Effector CD8-positive, alpha-beta T cell (primary cell): ENCODE results near the gene NOL12.

Experiments used
- DNase-seq: peaks from one replicate; lab custom pipeline; 2025; lab: John Stamatoyannopoulos, UW

Gene NOL12

DNA sequence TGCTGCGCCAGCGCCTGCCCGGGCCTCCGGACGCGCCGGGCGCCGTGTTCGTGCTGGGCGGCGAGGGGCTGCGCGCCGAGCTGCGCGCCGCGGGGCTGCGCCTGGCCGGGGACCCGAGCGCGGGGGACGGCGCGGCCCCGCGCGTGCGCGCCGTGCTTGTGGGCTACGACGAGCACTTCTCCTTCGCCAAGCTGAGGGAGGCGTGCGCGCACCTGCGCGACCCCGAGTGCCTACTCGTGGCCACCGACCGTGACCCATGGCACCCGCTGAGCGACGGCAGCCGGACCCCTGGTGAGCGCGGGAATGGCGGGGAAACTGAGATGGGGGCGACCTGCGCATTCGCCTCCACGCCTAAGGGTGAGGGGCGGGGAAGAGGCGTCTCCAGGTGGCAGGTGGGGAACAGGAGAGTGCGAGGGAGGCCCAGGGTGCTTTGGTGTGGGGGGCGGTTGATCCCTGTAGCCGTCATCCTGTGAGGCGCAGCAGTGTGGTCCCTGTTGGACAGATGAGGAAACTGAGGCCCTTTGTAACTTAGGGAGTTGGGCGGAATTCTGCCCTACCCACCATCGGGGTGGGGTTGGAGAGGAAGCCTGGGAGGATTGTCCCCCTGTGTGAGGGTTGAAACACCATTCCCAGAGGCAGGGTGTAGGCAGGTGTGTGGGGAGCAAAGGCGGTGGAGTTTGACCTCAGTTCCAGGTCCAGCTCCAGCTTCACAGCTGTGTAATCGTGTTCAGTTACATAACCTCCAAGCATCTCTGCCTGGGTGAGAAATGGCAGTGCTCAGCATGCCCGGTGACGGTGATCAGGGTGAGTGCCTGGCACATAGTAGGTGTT, 26.9 kb upstream of the NOL12 start:
- no peak for DNase-seq

DNA sequence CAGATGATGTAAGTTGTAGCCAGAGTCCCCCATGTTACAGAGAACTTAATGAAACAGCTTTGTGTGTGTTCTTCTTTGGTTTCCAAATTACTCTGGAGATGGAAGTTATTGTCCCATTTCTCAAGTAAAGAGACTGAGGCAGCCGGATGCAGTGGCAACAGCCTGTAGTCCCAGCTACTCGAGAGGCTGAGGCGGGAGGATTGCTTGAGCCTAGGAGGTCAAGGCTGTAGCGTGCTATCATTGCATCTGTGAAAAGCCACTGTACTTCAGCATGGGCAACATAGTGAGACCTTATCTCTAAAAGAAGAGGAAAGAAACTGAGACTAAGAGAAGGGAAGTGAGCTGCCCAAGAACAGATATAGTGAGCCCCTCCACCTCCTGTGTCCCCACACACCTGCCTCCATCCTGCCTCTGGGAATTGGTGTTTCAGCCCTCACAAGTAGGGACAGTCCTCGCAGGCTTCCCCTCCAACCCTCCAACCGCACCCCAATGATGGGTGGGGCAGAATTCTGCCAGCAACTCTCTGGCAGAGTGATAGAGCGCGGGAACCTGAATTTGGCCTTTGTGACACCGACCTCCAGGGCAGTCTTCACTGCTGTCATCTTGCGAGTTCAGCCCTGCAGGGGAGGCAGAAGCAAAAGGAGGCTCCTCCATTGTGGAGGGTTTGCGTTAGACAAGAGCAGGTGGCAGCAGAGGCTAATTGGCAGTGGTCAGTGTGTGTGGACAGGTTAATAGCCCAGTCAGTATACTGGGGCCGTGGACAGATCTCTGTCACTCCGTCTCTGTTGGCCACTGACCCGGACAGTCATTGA, 26.0 kb upstream of the NOL12 start:
- DNase-seq, result no peak

DNA sequence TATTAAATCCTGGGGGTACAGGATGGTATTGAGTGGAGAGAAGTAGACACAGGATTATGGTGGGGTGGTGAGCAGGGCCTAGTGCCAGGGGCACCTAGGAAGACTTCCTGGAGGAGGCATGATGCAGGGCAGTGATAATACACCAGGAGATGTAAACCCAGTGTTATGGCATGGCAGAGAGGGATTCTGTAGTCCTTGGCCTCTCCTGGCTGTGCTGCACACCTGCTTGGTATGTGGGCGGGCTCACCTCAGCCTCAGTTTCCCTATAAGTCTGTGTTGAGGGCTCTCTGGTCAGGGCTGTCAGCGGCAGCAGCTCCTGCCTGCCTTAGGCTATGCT, 25.5 kb upstream of the NOL12 start:
- DNase-seq, result no peak

DNA sequence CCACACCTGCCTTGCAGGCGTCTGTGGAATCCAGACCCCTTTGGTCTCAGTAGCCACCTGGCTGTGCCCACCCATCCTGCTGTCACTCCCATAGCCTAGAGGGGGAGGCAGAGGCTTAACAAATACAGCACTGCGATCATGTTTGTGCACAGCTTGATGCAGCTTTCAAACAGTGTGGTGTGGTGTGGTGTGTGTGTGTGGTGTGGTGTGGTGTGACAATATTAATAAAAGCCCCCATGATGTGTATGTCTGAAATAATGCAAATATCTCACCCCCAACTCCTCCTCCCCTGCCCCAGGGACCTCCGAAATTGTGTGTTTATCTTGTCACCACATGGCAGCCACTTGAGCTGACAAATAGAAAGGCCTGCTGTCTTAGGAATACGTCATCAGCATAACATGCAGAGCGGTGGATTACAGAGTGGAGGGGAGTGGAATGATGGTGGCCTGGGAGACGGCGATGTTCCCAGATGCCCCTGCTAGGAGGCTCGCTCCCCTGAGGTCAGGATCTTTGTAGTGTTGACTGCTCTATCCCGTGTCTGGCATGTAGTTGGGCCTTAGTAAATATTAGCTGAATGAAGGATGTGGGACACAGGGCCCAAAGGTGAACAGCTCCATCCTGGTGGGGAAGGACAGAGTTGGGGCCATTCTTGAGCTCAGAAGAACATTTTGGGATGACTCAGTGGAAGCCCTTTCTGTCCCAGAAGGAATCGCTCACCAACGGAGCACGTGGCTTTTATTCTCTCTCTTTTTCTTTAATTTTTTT, 24.8 kb upstream of the NOL12 start:
- DNase-seq, result no peak

DNA sequence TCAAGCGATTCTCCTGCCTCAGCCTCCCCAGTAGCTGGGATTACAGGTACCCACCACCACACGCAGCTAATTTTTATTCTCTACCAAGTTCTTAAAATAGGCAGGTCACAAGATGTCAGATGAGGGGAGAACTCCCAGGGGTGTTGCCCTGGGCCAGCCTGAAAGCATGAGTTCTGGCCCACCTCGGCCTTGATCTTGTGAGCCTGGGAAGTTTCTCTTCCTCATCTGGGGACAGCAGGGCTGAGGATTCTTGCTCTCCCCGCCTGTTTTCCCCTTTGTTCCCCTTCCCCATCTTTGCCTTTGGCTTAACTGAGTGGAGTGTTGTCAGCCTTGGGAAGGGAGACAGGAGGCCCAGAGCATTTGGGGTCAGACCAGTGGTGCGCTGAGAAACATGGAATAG, 24.1 kb upstream of the NOL12 start:
- no peak for DNase-seq

DNA sequence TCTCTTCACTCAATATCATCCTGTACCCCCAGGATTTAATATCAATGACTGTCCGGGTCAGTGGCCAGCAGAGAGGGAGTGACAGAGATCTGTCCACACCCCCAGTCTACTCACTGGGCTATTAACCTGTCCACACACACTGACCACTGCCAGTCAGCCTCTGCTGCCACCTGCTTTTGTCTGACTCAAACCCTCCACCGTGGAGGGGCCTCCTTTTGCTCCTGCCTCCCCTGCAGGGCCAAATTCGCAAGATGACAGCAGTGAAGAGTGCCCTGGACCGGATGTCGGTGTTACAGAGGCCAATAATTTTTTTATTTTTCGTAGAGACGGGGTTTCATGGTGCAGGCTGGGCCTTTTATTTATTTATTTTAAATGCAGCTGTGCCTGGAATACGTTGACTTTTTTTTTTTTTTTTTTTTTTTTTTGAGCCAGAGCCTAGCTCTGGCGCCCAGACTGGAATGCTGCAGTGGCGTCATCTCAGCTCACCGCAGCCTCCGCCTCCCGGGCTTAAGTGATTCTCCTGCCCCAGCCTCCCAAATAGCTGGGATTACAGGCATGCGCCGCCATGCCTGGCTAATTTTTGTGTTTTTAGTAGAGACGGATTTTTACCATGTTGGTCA, 22.5 kb upstream of the NOL12 start:
- no peak for DNase-seq

DNA sequence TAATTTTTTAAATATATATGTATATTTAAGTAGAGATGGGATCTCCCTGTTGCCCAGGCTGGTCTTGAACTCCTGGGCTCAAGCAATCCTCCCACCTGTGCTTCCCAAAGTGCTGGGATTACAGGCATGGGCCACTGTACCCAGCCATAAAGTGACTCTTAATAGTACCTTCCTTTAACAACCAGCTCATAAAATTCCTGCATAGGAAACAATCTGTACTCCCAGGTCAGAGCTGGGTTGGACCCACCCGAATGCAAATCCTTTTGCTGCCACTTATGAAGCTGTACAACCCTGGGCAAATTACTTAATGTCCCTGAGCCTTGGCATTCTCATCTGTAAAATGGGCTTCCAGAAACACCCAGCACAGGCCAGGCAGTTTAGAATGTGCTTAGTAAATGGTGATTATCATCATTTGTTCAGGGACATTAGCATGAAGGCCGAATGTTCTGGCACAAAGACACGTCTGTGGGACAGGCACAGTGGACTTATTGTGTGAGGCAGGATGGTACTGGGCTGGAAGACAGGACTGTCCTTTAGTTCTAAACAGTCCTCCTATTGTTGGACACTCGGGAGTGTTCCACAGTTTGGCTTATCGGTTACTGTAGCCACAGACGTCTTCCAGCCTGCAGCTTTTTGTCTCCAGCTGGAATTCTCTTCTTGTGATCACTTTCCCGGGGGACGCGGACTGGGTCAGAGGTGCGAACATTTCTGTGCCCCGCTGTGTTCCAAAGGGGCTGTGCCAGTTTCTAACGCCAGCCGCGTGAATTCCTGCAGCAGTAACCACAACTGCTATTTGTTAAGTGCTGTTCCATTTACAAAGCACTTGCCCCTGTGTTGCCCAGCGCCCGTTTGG, 21.7 kb upstream of the NOL12 start:
- no peak for DNase-seq

DNA sequence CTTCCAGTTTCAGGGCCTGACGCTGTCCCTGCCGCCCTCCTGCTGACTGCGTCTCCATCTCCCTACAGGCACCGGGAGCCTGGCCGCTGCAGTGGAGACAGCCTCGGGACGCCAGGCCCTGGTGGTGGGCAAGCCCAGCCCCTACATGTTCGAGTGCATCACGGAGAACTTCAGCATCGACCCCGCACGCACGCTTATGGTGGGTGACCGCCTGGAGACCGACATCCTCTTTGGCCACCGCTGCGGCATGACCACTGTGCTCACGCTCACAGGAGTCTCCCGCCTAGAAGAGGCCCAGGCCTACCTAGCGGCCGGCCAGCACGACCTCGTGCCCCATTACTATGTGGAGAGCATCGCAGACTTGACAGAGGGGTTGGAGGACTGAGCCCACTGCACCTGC, 20.7 kb upstream of the NOL12 start:
- no peak for DNase-seq

DNA sequence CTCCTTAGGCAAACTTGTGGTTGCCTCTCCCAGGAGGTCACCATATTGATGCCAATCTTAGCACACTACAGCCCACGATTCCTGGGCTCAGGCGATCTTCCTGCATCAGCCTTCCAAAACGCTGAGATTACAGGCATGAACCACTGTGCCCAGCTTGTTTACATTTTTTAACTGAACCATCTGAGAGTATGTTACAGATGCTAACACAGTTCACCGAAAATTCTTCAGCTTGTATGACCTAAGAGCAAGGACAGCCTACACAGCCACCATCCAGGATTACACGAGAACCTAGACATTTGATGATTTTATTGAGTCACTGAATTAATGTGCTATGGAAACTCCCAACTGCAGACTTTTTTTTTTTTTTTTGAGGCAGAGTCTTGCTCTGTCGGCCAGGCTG, 16.6 kb upstream of the NOL12 start:
- DNase-seq, result no peak

DNA sequence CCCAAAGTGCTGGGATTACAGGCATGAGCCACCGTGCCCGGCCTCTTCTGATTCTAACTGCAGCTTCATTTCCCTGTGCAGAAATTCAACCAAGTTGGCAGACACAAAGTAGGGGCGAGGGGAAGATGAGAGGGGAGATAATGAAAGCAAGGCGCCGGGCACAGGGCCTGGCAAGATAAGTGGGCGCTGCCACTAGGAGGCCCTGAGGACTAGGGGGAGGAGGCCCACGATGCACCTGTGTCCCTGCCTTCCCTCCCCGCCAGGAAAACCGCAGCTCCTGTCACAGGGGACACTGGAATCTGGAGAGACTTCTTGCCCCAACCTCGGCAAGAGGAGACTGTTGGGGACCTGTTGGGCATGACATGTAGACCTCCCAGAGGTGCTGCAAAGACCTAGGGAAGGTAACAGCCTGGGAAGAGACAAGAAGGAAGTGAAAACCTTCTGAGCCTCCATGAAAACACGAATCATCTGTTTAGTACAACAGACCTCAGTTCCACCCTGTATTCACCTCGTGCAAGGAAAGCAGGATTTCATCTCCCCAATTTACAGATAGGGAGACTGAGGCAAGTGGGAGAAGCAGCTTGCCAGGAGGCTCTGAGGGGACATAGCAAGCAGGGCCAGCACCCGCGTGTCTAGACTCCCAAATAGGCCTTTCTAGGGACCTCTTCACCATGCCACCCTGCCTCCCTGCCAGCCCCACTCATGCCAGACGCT, 13.8 kb upstream of the NOL12 start:
- peak; percentile 20 for DNase-seq

DNA sequence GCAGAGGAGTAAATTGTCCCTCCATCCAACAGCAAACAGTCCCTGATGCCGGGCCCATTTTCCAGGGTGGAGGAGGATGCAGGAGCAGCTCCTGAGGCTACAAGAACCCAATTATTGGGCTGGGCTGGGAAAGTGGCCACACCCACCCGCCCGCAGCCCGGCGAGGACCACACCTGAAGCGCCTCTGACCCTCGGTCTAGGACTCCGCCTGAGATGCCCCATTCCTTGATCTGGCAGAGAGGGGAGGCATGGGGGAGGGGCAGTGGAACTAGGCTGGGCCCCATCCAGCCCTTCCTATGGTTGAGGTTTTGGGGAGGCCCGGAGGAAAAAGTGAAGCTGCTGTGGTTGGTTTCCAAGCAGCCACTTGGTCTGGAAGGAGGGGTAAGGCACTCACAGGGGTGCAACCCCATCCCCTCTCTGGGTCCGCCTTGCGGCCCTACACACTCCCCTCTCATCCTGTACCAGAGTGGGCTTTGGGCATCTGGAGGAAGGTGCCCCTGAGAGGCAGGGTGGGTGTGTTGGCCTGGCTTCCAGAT, 13.2 kb upstream of the NOL12 start:
- no peak for DNase-seq

DNA sequence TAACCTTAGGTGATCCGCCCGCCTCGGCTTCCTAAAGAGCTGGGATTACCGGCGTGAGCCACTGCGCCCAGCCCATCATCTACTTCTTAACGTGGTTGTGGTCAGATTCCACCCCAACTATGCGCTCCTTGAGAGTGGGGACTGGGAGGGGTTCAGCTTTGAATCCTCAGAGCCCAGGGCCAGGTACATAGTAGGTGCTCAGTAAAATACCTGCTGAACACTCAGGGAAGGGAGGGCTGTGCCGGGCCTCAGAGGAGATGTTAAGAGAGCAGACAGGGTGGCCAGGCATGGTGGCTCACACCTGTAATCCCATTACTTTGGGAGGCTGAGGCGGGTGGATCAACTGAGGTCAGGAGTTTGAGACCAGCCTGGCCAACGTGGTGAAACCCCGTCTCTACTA, 11.9 kb upstream of the NOL12 start:
- no peak for DNase-seq

DNA sequence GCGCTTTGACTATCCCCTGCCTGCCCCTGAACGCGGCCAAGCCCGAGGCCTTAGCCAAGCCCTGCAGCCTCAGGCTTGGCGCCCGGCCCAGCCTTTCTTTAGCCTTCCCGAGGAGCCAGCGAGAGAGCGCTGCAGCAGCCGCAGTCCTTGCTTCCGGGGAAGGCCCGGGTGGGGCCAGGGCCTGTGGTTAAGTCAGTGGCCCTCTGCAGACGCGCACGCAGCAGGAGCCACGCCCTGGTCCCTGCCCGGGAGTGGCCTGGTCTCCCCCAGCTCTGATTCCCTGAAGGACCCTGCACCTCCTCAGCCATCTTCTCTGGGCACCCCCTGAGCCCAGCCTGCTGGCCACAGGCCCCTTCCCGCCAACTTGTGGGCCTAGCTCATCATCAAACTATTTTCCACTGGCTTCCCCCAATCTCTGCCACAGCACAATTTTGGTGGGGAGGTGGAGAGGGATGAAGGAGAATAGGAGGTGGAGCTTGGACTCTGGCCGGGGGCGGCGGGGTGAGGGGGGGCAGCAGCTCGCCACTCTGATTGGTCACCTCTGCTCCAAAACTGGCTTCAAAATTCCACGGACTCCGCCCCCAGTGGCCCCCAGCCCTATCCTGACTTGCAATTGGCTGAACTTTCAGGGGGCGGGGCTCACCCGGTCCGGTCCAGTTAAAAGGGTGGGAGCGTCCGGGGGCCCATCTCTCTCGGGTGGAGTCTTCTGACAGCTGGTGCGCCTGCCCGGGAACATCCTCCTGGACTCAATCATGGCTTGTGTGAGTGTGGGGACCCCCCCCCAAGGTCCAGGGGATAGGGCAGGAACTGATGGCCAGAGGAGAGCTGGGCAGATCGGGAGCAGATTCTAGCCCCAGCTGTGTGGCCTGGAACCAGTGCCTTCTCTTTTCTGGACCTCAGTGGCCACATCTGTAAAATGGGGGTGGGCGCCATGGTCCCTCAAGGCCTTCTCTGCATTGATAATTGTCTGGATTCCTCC, 10.9 kb upstream of the NOL12 start, which contains the start of gene LGALS1:
TSS of gene LGALS1 (plus strand) at position 686 of the 979 bp plus-strand sequence. CDS start at position 753, 67 bp downstream.
- DNase-seq, result peak; percentile 22

DNA sequence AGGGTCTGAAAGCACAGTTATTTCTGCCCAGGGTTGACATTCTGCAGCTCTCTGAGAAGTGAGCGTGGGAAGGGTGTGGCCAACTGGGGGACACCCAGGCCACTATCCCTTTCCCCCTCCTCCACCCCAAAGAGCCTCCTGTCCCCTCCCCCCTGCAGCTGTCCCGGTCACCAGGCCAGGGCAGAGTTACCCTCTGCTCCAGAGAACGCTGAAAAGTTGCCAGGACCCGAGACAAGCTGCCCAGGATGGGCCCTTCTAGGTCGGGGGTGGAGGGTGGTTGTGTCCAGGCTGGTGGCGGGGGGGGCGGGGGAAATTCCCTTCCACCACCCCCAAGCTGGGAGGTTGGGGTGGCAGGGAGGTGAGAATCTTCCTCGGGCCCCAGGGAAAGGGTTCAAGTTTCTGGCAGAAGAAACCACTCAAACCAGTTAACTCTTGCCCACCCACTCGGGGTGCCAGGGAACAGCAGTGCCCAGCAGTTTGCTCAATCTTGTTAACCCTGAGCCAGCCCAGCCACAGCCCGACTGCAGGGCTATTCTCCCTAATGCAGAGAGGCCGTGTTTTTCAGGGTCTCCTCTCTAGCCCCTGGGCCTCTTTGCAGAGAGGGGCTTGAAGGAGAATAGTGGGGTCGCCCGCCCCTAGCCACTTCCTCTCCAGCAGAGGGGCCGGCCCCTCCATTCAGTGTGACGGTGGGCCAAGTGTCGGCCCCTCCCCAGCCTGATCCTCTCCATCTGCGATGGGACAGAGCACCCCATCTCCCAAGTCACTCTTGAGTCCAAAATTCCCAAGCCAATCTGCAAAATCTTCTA, 10.0 kb upstream of the NOL12 start:
- DNase-seq, result peak; percentile 12

DNA sequence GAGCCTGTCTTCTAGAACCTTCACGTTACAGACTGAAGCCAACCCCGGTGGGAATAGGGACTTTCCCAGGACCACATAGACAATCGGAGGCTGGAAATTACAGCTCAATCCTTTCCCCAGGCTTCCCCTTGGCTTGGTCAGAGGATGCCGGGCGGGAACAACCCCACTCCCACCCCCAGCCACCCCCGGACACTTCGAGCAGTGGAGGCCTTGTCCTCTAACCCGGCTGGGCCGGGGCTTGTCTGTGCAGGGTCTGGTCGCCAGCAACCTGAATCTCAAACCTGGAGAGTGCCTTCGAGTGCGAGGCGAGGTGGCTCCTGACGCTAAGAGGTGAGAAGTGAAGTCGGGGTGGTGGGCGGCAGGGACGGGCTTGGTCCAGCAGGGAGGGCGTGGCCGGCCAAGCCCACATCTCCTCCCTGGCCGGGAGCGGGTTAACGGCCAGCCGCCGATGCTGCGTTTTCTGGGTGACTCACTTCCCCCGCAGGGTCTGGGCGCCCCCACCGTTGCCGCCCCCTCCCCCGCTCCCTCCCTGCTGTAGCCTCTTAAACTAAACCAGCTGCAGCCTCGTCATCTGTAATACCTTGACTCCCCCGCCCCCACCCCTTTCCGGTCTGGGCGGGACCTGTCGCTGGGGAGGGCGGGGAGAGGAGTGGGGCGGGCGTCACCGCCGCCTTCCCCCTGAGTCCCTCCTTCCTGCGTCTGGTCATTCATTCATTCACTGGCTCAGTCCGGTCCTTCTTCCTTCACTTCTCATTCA, 9.2 kb upstream of the NOL12 start:
- peak; percentile 88 for DNase-seq

DNA sequence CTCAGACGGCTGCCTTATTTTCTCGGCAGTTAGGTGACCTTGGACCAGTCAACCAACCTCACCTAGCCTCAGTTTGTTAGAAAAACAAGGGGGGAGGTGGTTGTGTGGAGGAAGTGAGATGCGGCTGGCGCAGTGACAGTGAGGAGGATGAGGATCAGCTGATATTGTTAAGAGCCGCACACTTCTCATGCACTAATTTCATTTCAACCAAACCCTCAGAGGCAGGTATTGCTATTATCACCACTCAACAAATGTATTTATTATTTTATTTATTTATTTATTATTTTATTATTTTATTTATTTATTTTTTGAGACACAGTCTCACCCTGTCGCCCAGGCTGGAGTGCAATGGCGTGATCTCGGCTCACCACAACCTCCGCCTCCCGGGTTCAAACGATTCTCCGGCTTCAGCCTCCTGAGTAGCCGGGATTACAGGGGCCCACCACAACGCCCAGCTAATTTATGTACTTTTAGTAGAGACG, 8.6 kb upstream of the NOL12 start:
- no peak for DNase-seq

DNA sequence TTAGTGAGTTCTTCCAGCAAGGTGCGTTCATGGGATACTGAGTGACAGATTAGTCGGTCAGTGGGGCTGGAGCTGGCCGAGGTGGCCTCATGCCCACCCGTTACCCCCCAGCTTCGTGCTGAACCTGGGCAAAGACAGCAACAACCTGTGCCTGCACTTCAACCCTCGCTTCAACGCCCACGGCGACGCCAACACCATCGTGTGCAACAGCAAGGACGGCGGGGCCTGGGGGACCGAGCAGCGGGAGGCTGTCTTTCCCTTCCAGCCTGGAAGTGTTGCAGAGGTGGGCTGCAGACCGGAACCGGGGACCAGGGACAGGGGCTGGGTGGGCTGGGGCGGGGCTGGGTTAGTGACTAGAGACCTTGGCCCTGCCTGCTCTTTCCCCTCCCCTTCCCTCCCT, 7.8 kb upstream of the NOL12 start:
- DNase-seq, result no peak
